Activated T-cell treated with anti-CD3 and anti-CD28 coated beads, Interleukin-2, amount 50 U/mL, for 48 hours (primary cell): ENCODE results near the gene VSTM2B.
A peak's percentile ranks its signal among the peaks of the same experiment; 100 is the strongest.
"Not testable (repeated sequence)": the region's sequence is repeated elsewhere in the genome, so short reads cannot be mapped to it uniquely, and the experiment has no call there.

ENCODE experiments used
- DNase-seq, 2 experiments: peaks; one replicate each; pipeline ENCODE4 v3.0.0-alpha.2; 2020

The VSTM2B gene

GRCh38 chr19:29547361-29547960 is 21.7 kb downstream of the VSTM2B start:
- DNase-seq, result peak in 1 of 2 experiments; percentile 5

- no peak for DNase-seq
Measured at GRCh38 chr19:29547981-29548380, 22.2 kb downstream of the VSTM2B start.

- DNase-seq, result peak in 1 of 2 experiments; percentile 2
Measured at GRCh38 chr19:29548483-29549085, 22.8 kb downstream of the VSTM2B start.

GRCh38 chr19:29549105-29550070 is 23.6 kb downstream of the VSTM2B start:
- peak in 1 of 2 experiments; percentile 2 for DNase-seq

- peak in 1 of 2 experiments; percentile 5 for DNase-seq
Measured at GRCh38 chr19:29550896-29551295, 25.1 kb downstream of the VSTM2B start.

- DNase-seq, result peak in 1 of 2 experiments; percentile 0
Measured at GRCh38 chr19:29551774-29552173, 26.0 kb downstream of the VSTM2B start.

- peak in 1 of 2 experiments; percentile 5 for DNase-seq
Measured at GRCh38 chr19:29552454-29553280, 26.9 kb downstream of the VSTM2B start.

GRCh38 chr19:29554149-29554548 is 28.4 kb downstream of the VSTM2B start:
- no peak for DNase-seq

GRCh38 chr19:29559110-29559509 is 33.3 kb downstream of the VSTM2B start:
- not testable (repeated sequence) for DNase-seq

- no peak for DNase-seq
Measured at GRCh38 chr19:29559743-29560142, 33.9 kb downstream of the VSTM2B start.

- DNase-seq, result no peak
Measured at GRCh38 chr19:29560313-29561075, 34.7 kb downstream of the VSTM2B start.

GRCh38 chr19:29561601-29562000 is 35.8 kb downstream of the VSTM2B start:
- DNase-seq, result peak in 1 of 2 experiments; percentile 4

- DNase-seq, result peak in 1 of 2 experiments; percentile 7
Measured at GRCh38 chr19:29562299-29563297, 36.8 kb downstream of the VSTM2B start.

GRCh38 chr19:29563486-29564101 is 37.8 kb downstream of the VSTM2B start:
- peak in 1 of 2 experiments; percentile 11 for DNase-seq

GRCh38 chr19:29564574-29565005 is 38.8 kb downstream of the VSTM2B start:
- peak; percentile 28 to 34 for DNase-seq

GRCh38 chr19:29565171-29565570 is 39.4 kb downstream of the VSTM2B start:
- DNase-seq, result no peak

GRCh38 chr19:29566496-29567054 is 40.8 kb downstream of the VSTM2B start:
- peak; percentile 7 to 9 for DNase-seq

- DNase-seq, result peak in 1 of 2 experiments; percentile 4
Measured at GRCh38 chr19:29567366-29567915, 41.6 kb downstream of the VSTM2B start.
